GM21360 (cell line): ENCODE results near the gene SIGLEC10.
"Not testable (repeated sequence)": the region's sequence is repeated elsewhere in the genome, so short reads cannot be mapped to it uniquely, and the experiment has no call there.

Experiments used
- ATAC-seq: cut with Tn5 transposase; IDR thresholded peaks from one replicate; pipeline ENCODE4 v1.9.1; 2021; ENCODE audit warnings: mild to moderate bottlenecking, moderate library complexity; ENCODE audit not compliant: unreplicated experiment

Gene SIGLEC10

DNA sequence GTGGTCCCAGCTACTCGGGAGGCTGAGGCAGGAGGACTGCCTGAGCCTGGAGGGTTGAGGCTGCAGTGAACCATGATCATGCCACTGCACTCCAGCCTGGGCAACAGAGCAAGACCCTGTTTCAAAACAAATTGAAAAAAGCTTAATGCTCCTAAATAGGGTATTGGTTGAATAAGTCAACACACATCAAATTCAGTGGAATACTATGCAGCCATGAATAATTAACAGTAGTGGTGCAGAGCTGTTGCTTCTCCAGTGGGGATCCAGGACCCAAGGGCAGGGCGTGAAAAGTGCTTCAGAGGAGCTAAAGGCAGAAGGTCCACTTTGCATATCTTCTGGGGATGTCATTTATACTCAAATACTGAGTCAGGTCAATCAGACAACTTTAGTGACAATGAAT lies 22.6 kb upstream of the SIGLEC10 start:
- ATAC-seq: no peak

GRCh38 chr19:51439021-51439465 lies 21.6 kb upstream of the SIGLEC10 start:
- no peak for ATAC-seq

DNA sequence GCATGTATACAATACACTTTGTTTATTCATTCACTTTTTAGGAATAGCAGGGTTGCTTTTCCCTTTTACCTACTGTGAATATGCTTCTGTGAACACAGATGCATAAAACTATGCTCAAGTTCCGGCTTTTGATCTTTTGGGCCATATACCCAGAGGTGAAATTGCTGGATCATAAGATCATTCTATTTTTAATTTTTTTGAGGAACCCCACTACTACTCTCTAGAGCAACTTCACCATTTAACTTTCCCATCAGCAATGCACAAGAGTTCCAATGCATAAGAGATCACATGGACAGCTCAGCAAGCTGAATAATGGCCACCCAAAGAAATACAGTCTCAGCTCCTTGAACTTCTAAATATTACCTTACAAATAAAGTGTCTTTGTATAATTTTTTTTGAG lies 17.0 kb upstream of the SIGLEC10 start:
- no peak for ATAC-seq

DNA sequence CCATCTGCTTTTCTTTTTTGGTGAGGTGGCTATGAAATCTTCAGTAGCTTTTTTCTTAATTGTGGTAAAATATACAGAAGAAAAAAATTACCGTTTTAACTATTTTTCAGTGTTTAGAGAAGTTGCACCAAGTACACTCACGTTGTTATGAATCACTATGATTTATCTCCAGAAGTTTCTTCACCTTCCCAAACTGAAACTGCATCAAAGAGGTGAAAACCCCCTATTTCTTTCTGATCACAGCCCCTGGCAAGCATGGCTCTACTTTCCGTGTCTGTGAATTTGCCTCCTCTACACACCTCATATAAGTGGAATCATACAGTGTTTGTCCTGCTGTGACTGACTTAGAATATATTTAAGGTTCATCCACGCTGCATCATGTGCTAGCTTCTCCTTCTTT lies 15.6 kb upstream of the SIGLEC10 start:
- no peak for ATAC-seq

DNA sequence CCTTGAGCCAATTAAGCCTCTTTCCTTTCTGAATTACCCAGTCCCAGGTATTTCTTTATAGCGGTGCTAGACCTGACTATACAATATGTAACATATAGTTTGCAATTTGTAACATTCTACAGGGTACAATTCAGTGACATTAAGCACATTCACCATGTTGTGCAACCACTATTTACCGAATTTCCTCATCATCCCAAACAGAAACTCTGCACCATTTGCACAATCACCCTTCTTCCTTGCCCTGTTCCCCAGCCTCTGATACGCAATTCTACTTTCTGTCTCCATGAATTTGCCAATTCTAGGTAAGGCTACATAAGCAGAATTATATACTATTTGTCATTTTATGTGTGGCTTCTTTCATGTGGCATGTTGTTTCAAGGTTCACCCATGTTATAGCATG lies 13.7 kb upstream of the SIGLEC10 start:
- no peak for ATAC-seq

- ATAC-seq: no peak
Measured at GRCh38 chr19:51430221-51430620, 12.8 kb upstream of the SIGLEC10 start.

DNA sequence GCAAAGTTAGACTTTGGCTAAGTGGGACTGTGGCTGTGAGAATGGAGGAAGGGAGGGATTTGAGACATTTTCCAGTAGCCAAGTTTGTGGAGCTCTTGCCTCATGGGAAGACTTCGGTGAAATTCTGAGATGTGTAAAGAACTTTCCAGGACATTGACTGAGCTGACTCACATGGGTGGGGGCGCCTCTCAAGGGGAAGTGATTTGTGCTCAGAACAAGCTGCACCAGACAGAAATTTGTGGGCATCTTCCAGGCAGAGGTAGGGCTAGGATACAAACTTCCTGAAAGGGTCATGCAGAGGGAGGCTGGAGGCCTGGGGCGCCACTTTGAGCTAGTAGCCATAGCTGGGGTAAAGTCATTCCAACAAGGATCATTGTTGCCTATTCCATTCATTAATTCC lies 9.8 kb upstream of the SIGLEC10 start:
- ATAC-seq: no peak

GRCh38 chr19:51422053-51422448 lies 4.6 kb upstream of the SIGLEC10 start:
- ATAC-seq: no peak

- ATAC-seq: no peak
Measured at GRCh38 chr19:51421229-51422052, 4.0 kb upstream of the SIGLEC10 start.

DNA sequence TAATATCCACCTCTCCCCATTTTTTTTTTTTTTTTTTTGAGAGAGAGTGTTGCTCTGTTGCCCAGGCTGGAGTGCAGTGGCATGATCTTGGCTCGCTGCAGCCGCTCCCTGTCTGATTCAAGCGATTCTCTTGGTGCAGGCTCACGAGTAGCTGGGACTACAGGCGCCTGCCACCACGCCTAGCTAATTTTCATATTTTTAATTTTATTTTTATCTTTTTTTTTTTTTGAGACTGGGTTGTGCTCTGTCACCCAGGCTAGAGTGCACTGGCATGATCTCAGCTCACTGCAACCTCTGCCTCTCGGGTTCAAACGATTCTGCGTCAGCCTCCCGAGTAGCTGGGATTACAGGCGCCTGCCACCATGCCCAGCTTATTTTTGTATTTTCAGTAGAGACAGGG lies 3.1 kb upstream of the SIGLEC10 start:
- ATAC-seq: not testable (repeated sequence)

DNA sequence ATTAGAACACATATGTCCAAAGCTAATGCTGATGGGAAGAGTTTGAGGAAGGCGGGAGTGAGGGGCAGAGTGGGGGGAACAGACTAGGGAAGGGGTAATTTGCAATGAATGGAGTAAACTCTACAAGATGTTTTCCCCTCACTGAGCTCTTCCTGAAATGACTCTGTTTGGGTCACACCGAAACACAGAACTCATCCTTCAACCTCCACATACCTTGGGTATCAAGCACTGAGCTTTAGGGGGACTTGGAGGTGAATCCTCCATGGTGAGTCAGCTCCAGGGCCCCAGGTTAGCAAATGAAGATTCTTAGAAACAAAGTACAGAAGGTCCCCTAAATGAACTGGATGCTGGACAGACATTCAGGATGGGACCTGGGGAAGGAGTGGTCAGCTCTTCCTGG lies 1.3 kb upstream of the SIGLEC10 start:
- ATAC-seq: no peak

- no peak for ATAC-seq
Measured at GRCh38 chr19:51417810-51418157, 342 bp upstream of the SIGLEC10 start.

DNA sequence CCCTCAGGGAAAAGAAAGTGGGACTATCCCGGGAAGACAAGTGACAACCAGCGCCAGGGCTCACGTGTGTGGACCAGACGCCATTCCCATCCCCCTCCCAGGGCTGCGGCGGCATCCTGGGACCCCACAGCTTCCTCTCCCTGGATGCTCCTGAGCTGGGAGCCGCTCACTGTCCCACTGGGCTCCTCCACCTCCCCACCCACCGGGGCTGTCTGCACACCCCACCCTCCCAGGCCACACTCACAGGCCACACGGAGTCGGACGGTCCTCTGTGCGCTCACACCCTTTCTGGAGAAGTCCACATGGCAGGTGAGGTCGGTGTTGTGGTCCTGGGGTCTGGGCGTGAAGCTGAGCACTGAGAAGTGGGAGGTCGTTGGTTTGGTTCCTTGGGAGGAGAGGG lies 1.0 kb downstream of the SIGLEC10 start:
- ATAC-seq: not testable (repeated sequence)

DNA sequence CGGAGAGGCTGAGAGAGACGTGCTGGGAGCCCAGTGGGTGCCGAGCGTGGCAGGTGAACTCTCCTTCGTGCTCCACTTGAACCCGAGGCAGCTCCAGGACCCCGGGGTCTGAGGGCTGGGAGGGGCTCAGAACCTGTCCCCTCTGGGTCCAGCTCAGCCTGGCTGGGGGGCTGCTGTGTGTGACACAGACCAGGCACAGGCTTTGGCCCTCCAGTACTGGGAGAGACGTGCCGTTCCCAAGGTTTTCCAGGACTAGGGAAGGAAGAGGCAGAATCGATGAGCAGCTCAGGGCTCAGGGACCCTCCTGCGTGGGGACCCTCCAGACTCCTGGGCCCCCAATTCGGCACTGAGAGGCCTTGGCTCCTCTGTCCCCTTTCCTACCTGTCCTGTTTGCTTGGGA lies 2.3 kb downstream of the SIGLEC10 start:
- no peak for ATAC-seq

DNA sequence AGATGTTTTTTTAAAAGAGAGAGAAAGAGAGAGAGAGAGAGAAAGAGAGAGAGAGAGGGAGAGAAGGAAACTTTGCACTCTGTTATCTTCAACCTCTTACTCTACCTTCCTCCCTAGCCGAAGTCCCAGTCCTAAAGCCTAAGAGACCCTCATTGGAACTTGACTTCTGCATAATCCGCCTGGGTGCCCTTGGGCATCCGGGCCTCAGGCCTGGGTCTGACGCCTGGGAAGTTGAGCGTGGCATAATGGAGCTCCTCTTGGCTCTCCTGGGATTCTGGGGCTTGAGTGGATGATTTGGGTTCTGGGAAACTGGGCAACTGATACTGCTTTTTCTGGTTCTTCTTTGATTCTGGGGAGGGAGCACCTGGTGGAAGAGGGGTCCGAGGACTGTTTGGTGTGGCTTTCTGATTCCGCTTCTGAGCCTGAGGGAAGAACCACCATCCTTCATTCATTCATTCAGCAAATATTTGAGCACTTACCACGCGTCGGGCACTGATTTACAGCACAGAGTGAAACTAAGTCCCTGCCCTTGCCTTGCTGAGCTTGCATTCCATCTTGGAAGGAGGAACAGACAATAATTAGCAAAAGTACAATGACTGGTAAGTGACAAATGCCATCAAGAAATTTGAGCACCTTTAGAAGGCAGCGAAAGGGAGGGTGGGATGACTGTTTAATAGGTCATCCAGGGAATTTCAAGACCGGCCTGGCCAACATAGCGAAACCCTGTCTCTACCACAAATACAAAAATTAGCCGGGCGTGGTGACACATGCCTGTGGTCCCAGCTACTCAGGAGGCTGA lies 6.3 kb downstream of the SIGLEC10 start:
- ATAC-seq: no peak

DNA sequence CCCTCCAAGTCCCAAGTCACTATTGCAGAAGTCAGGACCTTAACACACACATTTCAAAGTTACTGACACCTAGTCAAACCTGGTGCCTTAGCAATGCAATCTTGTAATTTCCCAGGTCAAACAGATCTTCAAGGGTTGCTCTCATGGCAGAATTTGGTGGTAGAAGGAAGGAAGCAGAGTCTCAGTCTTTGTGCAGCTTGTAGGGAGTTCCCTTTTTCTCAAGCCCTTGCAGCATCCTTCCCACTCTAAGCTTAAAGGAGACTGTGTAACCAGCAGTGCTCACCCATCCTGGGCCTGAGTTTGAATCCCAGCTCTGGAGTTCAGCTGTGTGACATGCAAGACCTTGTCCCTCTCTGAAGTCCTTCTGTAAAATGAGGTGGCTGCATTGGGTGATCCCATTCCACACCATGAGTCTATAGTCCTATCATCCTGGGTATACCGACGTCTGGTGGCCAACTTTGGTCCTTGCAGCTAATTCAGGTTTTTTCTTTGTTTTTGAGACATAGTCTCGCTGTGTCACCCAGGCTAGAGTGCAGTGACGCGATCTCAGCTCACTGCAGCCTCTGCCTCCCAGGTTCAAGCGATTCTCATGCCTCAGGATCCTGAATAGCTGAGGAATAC lies 9.8 kb downstream of the SIGLEC10 start:
- no peak for ATAC-seq

GRCh38 chr19:51402117-51402516 lies 15.3 kb downstream of the SIGLEC10 start:
- no peak for ATAC-seq

DNA sequence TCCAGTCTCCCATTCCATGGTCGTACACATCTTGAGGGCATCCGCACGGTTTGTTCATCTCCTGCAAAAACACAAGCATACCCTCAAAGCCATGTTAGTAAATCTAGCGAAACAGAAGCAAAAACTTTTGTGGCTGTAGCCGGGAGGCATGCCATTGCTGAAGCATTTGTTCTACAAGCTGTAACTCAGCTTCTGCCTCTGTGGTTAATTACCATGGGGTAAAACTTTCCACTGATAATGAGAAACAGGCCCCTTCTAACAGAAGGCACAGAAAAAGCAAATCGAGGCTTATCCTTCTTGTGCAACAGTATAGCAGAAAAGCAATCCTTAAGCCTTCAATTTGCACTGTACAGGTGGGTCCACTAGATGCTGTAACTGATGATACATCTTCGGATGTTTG lies 17.5 kb downstream of the SIGLEC10 start:
- ATAC-seq: not testable (repeated sequence)

- ATAC-seq: no peak
Measured at GRCh38 chr19:51399231-51399630, 18.2 kb downstream of the SIGLEC10 start.

DNA sequence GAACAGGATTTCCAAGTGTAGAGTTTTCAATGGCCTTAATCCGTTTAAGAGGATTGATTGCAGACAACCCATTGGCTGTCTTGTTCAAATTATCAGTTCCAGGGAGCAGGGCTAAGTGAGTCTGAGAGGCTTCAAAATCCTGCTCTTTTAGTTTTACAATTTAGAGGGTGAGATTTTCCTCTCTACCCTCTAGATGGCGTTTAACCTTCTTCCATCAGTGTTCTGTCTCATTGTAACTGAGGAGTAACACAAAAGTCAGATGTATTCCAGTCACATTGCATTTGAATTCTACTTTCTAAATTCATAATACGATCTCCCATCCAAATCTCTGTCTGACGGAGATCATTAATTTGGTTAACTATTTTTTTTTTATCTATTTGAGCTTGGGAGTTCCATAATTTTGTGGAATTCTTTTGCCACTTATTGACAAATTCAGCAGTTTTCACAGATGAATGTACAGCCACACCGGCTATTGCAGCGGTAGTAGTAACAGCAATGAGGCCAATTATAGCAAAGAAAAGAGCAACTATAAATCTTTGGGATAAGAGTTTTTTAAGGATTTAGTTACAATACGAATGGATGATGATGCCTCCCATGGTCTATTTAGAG lies 19.2 kb downstream of the SIGLEC10 start:
- ATAC-seq: no peak

- not testable (repeated sequence) for ATAC-seq
Measured at GRCh38 chr19:51397453-51397852, 20.0 kb downstream of the SIGLEC10 start.
